ENCODE measurements around the gene IFT80.

- TF ChIP-seq CTCF (IDR thresholded peaks at IDR 0.05; ENCODE audit: poor library complexity) (no peak), EZH2 (IDR thresholded peaks at IDR 0.05; ENCODE audit: borderline replicate concordance) (no peak), EZH2phosphoT487 (IDR thresholded peaks at IDR 0.05; ENCODE audit: low read depth, severe bottlenecking, unreplicated experiment) (no peak)
Observed at GRCh38 chr3:160260587-160261270, 138.3 kb downstream of the IFT80 start.
